GM13976 (cell line): ENCODE data around the gene SNX12.

Experiments
- DNase-seq: peaks from one replicate; pipeline ENCODE4 v3.0.0; 2012; ENCODE audit warnings: low spot score
- in situ Hi-C: fragments of 300-500 bp; cut with MboI; formaldehyde crosslinking; loops from one replicate; pipeline ENCODE4 v1.12.0; 2022; ENCODE audit warnings: low sequenced_read_pairs, mixed read lengths, inconsistent platforms; ENCODE audit not compliant: unreplicated experiment
- TF ChIP-seq, protein P1 (sequence below): IDR thresholded peaks from 2 replicates; pipeline ENCODE4 v1.5.1; 2012; ENCODE audit warnings: borderline replicate concordance, mild to moderate bottlenecking; ENCODE audit not compliant: insufficient read depth; ENCODE audit errors: extremely low read depth, missing control alignments, control extremely low read depth

Gene SNX12

GRCh38 chrX:71095033-71095432 is 26.9 kb upstream of the SNX12 start:
- in situ Hi-C loops, result no loop called here
- no peak for DNase-seq
- TF ChIP-seq, protein P1, sequence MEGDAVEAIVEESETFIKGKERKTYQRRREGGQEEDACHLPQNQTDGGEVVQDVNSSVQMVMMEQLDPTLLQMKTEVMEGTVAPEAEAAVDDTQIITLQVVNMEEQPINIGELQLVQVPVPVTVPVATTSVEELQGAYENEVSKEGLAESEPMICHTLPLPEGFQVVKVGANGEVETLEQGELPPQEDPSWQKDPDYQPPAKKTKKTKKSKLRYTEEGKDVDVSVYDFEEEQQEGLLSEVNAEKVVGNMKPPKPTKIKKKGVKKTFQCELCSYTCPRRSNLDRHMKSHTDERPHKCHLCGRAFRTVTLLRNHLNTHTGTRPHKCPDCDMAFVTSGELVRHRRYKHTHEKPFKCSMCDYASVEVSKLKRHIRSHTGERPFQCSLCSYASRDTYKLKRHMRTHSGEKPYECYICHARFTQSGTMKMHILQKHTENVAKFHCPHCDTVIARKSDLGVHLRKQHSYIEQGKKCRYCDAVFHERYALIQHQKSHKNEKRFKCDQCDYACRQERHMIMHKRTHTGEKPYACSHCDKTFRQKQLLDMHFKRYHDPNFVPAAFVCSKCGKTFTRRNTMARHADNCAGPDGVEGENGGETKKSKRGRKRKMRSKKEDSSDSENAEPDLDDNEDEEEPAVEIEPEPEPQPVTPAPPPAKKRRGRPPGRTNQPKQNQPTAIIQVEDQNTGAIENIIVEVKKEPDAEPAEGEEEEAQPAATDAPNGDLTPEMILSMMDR, result no peak

- in situ Hi-C loops, result no loop called here
Measured at GRCh38 chrX:71091263-71091662, 23.1 kb upstream of the SNX12 start.

DNA sequence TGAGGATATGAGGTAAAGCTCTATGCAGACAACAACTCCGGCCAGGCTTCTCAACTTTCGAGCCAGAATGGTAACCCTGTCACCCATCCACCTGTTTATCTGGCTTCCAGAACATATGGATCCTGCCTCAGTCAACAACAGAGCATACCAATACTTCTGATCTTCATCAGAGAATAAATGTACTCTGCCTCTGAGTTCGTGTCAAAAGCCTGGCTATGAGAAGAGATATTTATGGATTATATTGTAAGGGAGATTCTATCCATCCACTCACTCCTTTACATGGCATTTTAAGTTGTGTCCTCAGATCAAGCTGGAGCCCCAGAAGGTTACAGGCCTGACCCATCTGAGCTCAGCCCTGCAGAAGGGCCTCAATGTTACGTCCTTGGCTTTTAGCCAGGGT is 17.8 kb upstream of the SNX12 start:
- in situ Hi-C loops, result no loop called here
- no peak for DNase-seq
- TF ChIP-seq, protein P1, result no peak

More at GRCh38 chrX:71091263-71091662, 23.1 kb upstream of the SNX12 start:
- TF ChIP-seq, protein P1, result no peak
- no peak for DNase-seq

DNA sequence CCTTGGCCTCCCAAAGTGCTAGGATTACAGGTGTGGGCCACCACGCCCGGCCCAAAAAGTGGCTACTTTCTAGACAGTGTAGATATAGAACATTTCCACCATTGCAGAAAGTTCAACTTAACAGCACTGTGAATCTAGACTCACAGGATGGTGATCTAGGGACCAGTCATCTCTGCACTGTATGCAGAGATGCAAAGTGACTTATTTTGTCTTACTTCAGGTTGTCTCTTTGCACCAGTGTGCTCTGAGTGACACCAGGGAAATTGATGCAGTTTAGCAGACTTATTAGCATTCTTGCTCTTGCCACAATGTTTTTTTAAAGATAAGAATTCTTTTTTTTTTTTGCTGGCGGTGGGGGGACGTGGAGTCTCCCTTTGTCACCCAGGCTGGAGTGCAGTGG is 14.7 kb upstream of the SNX12 start:
- TF ChIP-seq, protein P1, result no peak

GRCh38 chrX:71082124-71082647 is 14.1 kb upstream of the SNX12 start:
- in situ Hi-C loops, result no loop called here
- DNase-seq, result no peak
- TF ChIP-seq, protein P1, result no peak

More for the DNA sequence above, 14.7 kb upstream of the SNX12 start:
- no peak for DNase-seq
- in situ Hi-C loops, result no loop called here

- DNase-seq, result peak; percentile 7
- in situ Hi-C loops, result no loop called here
Measured at GRCh38 chrX:71081330-71082123, 13.4 kb upstream of the SNX12 start.

More at GRCh38 chrX:71081330-71082123, 13.4 kb upstream of the SNX12 start:
- TF ChIP-seq, protein P1, result no peak
